GM18517 (cell line): ENCODE data around the gene KLK12.

Experiments
- ATAC-seq: cut with Tn5 transposase; IDR thresholded peaks from one replicate; pipeline ENCODE4 v1.9.1; 2021; ENCODE audit warnings: mild to moderate bottlenecking, moderate library complexity; ENCODE audit not compliant: unreplicated experiment

Gene KLK12

GRCh38 chr19:51055866-51056265, 21.1 kb upstream of the KLK12 start:
- ATAC-seq, result no peak

GRCh38 chr19:51047031-51047335, 12.2 kb upstream of the KLK12 start:
- no peak for ATAC-seq

- ATAC-seq, result no peak
Observed at GRCh38 chr19:51044327-51044726, 9.5 kb upstream of the KLK12 start.

GRCh38 chr19:51043497-51043896, 8.7 kb upstream of the KLK12 start:
- ATAC-seq, result no peak

GRCh38 chr19:51040151-51040550, 5.3 kb upstream of the KLK12 start:
- ATAC-seq, result no peak

- no peak for ATAC-seq
Observed at GRCh38 chr19:51036519-51036918, 1.7 kb upstream of the KLK12 start.

GRCh38 chr19:51031880-51032225, 2.9 kb downstream of the KLK12 start:
- no peak for ATAC-seq

- ATAC-seq, result no peak
Observed at GRCh38 chr19:51031220-51031879, 3.5 kb downstream of the KLK12 start.

- no peak for ATAC-seq
Observed at GRCh38 chr19:51030631-51031030, 4.2 kb downstream of the KLK12 start.

GRCh38 chr19:51029718-51030117, 5.1 kb downstream of the KLK12 start:
- no peak for ATAC-seq

- no peak for ATAC-seq
Observed at GRCh38 chr19:51027873-51028272, 6.9 kb downstream of the KLK12 start.

- no peak for ATAC-seq
Observed at GRCh38 chr19:51027126-51027806, 7.5 kb downstream of the KLK12 start.

- ATAC-seq, result no peak
Observed at GRCh38 chr19:51026554-51026831, 8.3 kb downstream of the KLK12 start, which contains the start of gene KLK11. KLK11 (minus strand) TSS chr19:51026616; CDS start chr19:51025631, 985 bp downstream.

- no peak for ATAC-seq
Observed at GRCh38 chr19:51025809-51026553, 8.8 kb downstream of the KLK12 start.

GRCh38 chr19:51025401-51025800, 9.4 kb downstream of the KLK12 start:
- no peak for ATAC-seq

GRCh38 chr19:51024924-51025323, 9.9 kb downstream of the KLK12 start:
- ATAC-seq, result no peak

- no peak for ATAC-seq
Observed at GRCh38 chr19:51023946-51024345, 10.9 kb downstream of the KLK12 start.

- ATAC-seq, result no peak
Observed at GRCh38 chr19:51022526-51022925, 12.3 kb downstream of the KLK12 start.

GRCh38 chr19:51020988-51021651, 13.7 kb downstream of the KLK12 start:
- ATAC-seq, result no peak

- ATAC-seq, result no peak
Observed at GRCh38 chr19:51019544-51019925, 15.3 kb downstream of the KLK12 start, which contains the start of gene KLK10. KLK10 (minus strand) TSS chr19:51019709; CDS start chr19:51019130, 579 bp downstream.

- no peak for ATAC-seq
Observed at GRCh38 chr19:51018745-51019543, 15.9 kb downstream of the KLK12 start.
